ENCODE results near the gene HACE1.
"Not testable (repeated sequence)": the region's sequence is repeated elsewhere in the genome, so short reads cannot be mapped to it uniquely, and the experiment has no call there.

DNA sequence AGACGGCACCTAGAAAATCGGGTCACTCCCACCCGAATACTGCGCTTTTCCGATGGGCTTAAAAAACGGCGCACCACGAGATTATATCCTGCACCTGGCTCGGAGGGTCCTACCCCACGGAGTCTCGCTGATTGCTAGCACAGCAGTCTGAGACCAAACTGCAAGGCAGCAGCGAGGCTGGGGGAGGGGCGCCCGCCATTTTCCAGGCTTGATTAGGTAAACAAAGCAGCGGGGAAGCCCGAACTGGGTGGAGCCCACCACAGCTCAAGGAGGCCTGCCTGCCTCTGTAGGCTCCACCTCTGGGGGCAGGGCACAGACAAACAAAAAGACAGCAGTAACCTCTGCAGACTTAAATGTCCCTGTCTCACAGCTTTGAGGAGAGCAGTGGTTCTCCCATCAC lies 122.2 kb downstream of the HACE1 start:
- TF ChIP-seq, protein P1, sequence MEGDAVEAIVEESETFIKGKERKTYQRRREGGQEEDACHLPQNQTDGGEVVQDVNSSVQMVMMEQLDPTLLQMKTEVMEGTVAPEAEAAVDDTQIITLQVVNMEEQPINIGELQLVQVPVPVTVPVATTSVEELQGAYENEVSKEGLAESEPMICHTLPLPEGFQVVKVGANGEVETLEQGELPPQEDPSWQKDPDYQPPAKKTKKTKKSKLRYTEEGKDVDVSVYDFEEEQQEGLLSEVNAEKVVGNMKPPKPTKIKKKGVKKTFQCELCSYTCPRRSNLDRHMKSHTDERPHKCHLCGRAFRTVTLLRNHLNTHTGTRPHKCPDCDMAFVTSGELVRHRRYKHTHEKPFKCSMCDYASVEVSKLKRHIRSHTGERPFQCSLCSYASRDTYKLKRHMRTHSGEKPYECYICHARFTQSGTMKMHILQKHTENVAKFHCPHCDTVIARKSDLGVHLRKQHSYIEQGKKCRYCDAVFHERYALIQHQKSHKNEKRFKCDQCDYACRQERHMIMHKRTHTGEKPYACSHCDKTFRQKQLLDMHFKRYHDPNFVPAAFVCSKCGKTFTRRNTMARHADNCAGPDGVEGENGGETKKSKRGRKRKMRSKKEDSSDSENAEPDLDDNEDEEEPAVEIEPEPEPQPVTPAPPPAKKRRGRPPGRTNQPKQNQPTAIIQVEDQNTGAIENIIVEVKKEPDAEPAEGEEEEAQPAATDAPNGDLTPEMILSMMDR (IDR thresholded peaks at IDR 0.05; ENCODE audit: insufficient read depth, low read length): not testable (repeated sequence)
- not testable (repeated sequence) for TF ChIP-seq POLR2AphosphoS5 (IDR thresholded peaks at IDR 0.05; ENCODE audit: low read depth); REST (IDR thresholded peaks at IDR 0.05; ENCODE audit: insufficient replicate concordance, low read depth); GABPA (IDR thresholded peaks at IDR 0.05; ENCODE audit: low read depth); SPI1 (IDR thresholded peaks at IDR 0.05; ENCODE audit: borderline replicate concordance, low read depth)

Measured in HL-60 (cell line).